ENCODE measurements around the gene SLC26A1. TPM values are rescaled to one million over a fixed set of nuclear protein-coding genes. Genes with fewer than 3 reads are reported as not detected.
"Not testable (repeated sequence)": the region's sequence is repeated elsewhere in the genome, so short reads cannot be mapped to it uniquely, and the experiment has no call there.

The SLC26A1 gene
- total and polyA plus RNA-seq, 2 donors = 0.05 to 0.20 TPM

GRCh38 chr4:984336-985054, 8.7 kb downstream of the SLC26A1 start:
- no peaks in the 10 kb centered on the region for H3K36me3 ChIP-seq (ENCODE audit: insufficient read depth)
- H3K27ac ChIP-seq (ENCODE audit: low read depth) = no peak overlapping the region
- H3K4me1 ChIP-seq (ENCODE audit: insufficient read depth) = peaks cover 4% of the 10 kb centered on the region
- 87% methylated on average over 15 of the region's 15 CpGs for WGBS
- no peak for DNase-seq (ENCODE audit: extremely low spot score)
- no peak overlapping the region for H3K4me3 ChIP-seq (ENCODE audit: low read depth, low read length)

GRCh38 chr4:982814-983213, 10.4 kb downstream of the SLC26A1 start:
- 96% methylated on average over 15 of the region's 15 CpGs for WGBS

GRCh38 chr4:982291-982690, 10.9 kb downstream of the SLC26A1 start:
- Histone ChIP-seq H3K36me3 (ENCODE audit: insufficient read depth) (no peaks in the 10 kb centered on the region), H3K4me3 (ENCODE audit: low read depth, low read length) (no peak overlapping the region), H3K4me1 (ENCODE audit: insufficient read depth) (peaks cover 2% of the 10 kb centered on the region), H3K27ac (ENCODE audit: low read depth) (no peak overlapping the region)
- DNase-seq (ENCODE audit: extremely low spot score) = no peak
- WGBS = 91% methylated on average over 17 of the region's 17 CpGs

More at GRCh38 chr4:982814-983213, 10.4 kb downstream of the SLC26A1 start:
- Histone ChIP-seq H3K4me1 (ENCODE audit: insufficient read depth) (peaks cover 2% of the 10 kb centered on the region), H3K36me3 (ENCODE audit: insufficient read depth) (no peaks in the 10 kb centered on the region), H3K27ac (ENCODE audit: low read depth) (no peak overlapping the region), H3K4me3 (ENCODE audit: low read depth, low read length) (no peak overlapping the region)
- DNase-seq (ENCODE audit: extremely low spot score) = no peak

GRCh38 chr4:978957-979701, 14.1 kb downstream of the SLC26A1 start:
- H3K27ac ChIP-seq (ENCODE audit: low read depth) = no peak overlapping the region
- H3K4me1 ChIP-seq (ENCODE audit: insufficient read depth) = peaks cover 2% of the 10 kb centered on the region
- no peak for DNase-seq (ENCODE audit: extremely low spot score)
- H3K36me3 ChIP-seq (ENCODE audit: insufficient read depth) = no peaks in the 10 kb centered on the region
- no peak overlapping the region for H3K4me3 ChIP-seq (ENCODE audit: low read depth, low read length)
- 51% methylated on average over 20 of the region's 20 CpGs for WGBS

- DNase-seq (ENCODE audit: extremely low spot score); H3K27ac ChIP-seq (ENCODE audit: low read depth); H3K4me1 ChIP-seq (ENCODE audit: insufficient read depth); H3K4me3 ChIP-seq (ENCODE audit: low read depth, low read length); H3K36me3 ChIP-seq (ENCODE audit: insufficient read depth): not testable (repeated sequence)
- WGBS = 96% methylated on average over 19 of the region's 25 CpGs
Observed at GRCh38 chr4:976016-976415, 17.2 kb downstream of the SLC26A1 start.

GRCh38 chr4:974668-975067, 18.5 kb downstream of the SLC26A1 start:
- H3K4me1 ChIP-seq (ENCODE audit: insufficient read depth) = peaks cover 5% of the 10 kb centered on the region
- WGBS = 90% methylated on average over 9 of the region's 9 CpGs
- no peak overlapping the region for H3K4me3 ChIP-seq (ENCODE audit: low read depth, low read length)
- H3K27ac ChIP-seq (ENCODE audit: low read depth) = no peak overlapping the region
- DNase-seq (ENCODE audit: extremely low spot score) = no peak
- H3K36me3 ChIP-seq (ENCODE audit: insufficient read depth) = no peaks in the 10 kb centered on the region

GRCh38 chr4:973431-974397, 19.5 kb downstream of the SLC26A1 start, which contains the start of gene DGKQ:
DGKQ (minus strand) TSS chr4:973569; CDS start chr4:973482, 87 bp downstream.
- WGBS = 21% methylated on average over 123 of the region's 123 CpGs
- Histone ChIP-seq H3K4me1 (ENCODE audit: insufficient read depth) (peaks cover 5% of the 10 kb centered on the region), H3K36me3 (ENCODE audit: insufficient read depth) (no peaks in the 10 kb centered on the region), H3K27ac (ENCODE audit: low read depth) (no peak within 1 kb of the TSS), H3K4me3 (ENCODE audit: low read depth, low read length) (peak within 1 kb of the TSS; percentile 94)
- DNase-seq (ENCODE audit: extremely low spot score) = peak; percentile 43

GRCh38 chr4:972651-973424, 20.4 kb downstream of the SLC26A1 start:
- peaks cover 5% of the 10 kb centered on the region for H3K4me1 ChIP-seq (ENCODE audit: insufficient read depth)
- H3K36me3 ChIP-seq (ENCODE audit: insufficient read depth) = no peaks in the 10 kb centered on the region
- no peak overlapping the region for H3K27ac ChIP-seq (ENCODE audit: low read depth)
- H3K4me3 ChIP-seq (ENCODE audit: low read depth, low read length) = peak overlapping the region; percentile 94
- no peak for DNase-seq (ENCODE audit: extremely low spot score)
- under 1% methylated on average over 65 of the region's 65 CpGs for WGBS

- Histone ChIP-seq H3K36me3 (ENCODE audit: insufficient read depth) (no peaks in the 10 kb centered on the region), H3K4me3 (ENCODE audit: low read depth, low read length) (peak overlapping the region; percentile 94), H3K27ac (ENCODE audit: low read depth) (no peak overlapping the region), H3K4me1 (ENCODE audit: insufficient read depth) (peaks cover 5% of the 10 kb centered on the region)
- WGBS = 56% methylated on average over 24 of the region's 24 CpGs
- no peak for DNase-seq (ENCODE audit: extremely low spot score)
Observed at GRCh38 chr4:971666-972500, 21.3 kb downstream of the SLC26A1 start.

- Histone ChIP-seq H3K27ac (ENCODE audit: low read depth) (no peak overlapping the region), H3K4me1 (ENCODE audit: insufficient read depth) (peaks cover 5% of the 10 kb centered on the region), H3K36me3 (ENCODE audit: insufficient read depth) (no peaks in the 10 kb centered on the region), H3K4me3 (ENCODE audit: low read depth, low read length) (no peak overlapping the region)
- DNase-seq (ENCODE audit: extremely low spot score) = no peak
- 76% methylated on average over 17 of the region's 17 CpGs for WGBS
Observed at GRCh38 chr4:970854-971520, 22.2 kb downstream of the SLC26A1 start.

GRCh38 chr4:970046-970745, 23.0 kb downstream of the SLC26A1 start:
- no peak for DNase-seq (ENCODE audit: extremely low spot score)
- peaks cover 5% of the 10 kb centered on the region for H3K4me1 ChIP-seq (ENCODE audit: insufficient read depth)
- H3K36me3 ChIP-seq (ENCODE audit: insufficient read depth) = no peaks in the 10 kb centered on the region
- H3K27ac ChIP-seq (ENCODE audit: low read depth) = no peak overlapping the region
- H3K4me3 ChIP-seq (ENCODE audit: low read depth, low read length) = no peak overlapping the region
- 90% methylated on average over 25 of the region's 25 CpGs for WGBS
